AG04450 (cell line): ENCODE results near the gene ZNF780B. TPM values are rescaled to one million over a fixed set of nuclear protein-coding genes. Genes with fewer than 3 reads are reported as not detected.

Experiments
- CTCF ChIA-PET: fragments of 300-600, 350-600 bp; formaldehyde crosslinking; extraction: SDS; loops from one replicate; lab custom pipeline; 2022; ENCODE audit warnings: antibody characterized with exemption, inconsistent platforms; lab: Charles Lee
- POLR2A ChIA-PET: fragments of 350-600 bp; formaldehyde crosslinking; extraction: SDS; loops from one replicate; lab custom pipeline; 2021; ENCODE audit warnings: antibody characterized with exemption, inconsistent platforms; lab: Yijun Ruan, JAX
- DNase-seq: peaks from one replicate; pipeline ENCODE4 v3.0.0-alpha.2; 2011; ENCODE audit warnings: low read depth, low spot score
- H3K27ac ChIP-seq: one replicate; pipeline ENCODE4 v1.5.1; 2012; ENCODE audit warnings: low read depth, low read length, control low read depth
- H3K27me3 ChIP-seq: one replicate; pipeline ENCODE4 v1.6.0; 2012; ENCODE audit warnings: low read length; ENCODE audit not compliant: control insufficient read depth, insufficient read depth
- H3K4me3 ChIP-seq: 2 replicates; pipeline ENCODE4 v1.5.1; 2011; ENCODE audit warnings: mild to moderate bottlenecking, low read depth, low read length, control low read depth
- H3K9me3 ChIP-seq: 2 replicates; pipeline ENCODE4 v1.5.1; 2012; ENCODE audit warnings: low read length; ENCODE audit not compliant: control insufficient read depth, insufficient read depth
- polyA plus RNA-seq: library from polyadenylated mRNA; depleted of rRNA; stranded (reverse); fragments of >200 nt; gene quantifications from 2 replicates; pipeline ENCODE4 v1.2.3, GENCODE V29; 2011; rRNA removed
- TF ChIP-seq, protein P1 (sequence below): IDR thresholded peaks from 2 replicates; pipeline ENCODE4 v1.5.1; 2011; ENCODE audit warnings: low read depth, low read length, control low read depth, inconsistent platforms

The ZNF780B gene
- polyA plus RNA-seq, 1 experiment = 8.3 TPM

DNA sequence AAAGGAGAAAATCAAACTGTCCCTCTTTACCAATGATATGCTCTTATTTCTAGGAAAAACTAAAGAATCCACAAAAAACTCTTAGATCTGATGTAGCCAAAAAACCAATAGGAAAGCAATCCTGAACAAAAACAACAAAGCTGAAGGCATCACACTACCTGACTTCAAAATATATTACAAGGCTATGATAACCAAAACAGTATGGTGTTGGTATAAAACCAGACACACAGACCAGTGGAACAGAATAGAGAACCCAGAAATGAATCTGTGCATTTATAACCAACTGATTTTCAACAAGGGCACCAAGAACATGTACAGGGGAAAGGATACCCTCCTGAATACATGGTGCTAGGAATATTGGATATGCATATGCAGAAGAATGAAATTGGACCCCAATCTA is 68.9 kb downstream of the ZNF780B start:
- CTCF ChIA-PET = no interaction called here
- no peak for DNase-seq
- POLR2A ChIA-PET = no interaction called here
- Histone ChIP-seq H3K27ac (no peak overlapping the region), H3K9me3 (peaks cover 9% of the 10 kb centered on the region; the same call in 1 of the 2 replicates), H3K4me3 (no peak overlapping the region), H3K27me3 (no peaks in the 10 kb centered on the region)
- TF ChIP-seq, protein P1, sequence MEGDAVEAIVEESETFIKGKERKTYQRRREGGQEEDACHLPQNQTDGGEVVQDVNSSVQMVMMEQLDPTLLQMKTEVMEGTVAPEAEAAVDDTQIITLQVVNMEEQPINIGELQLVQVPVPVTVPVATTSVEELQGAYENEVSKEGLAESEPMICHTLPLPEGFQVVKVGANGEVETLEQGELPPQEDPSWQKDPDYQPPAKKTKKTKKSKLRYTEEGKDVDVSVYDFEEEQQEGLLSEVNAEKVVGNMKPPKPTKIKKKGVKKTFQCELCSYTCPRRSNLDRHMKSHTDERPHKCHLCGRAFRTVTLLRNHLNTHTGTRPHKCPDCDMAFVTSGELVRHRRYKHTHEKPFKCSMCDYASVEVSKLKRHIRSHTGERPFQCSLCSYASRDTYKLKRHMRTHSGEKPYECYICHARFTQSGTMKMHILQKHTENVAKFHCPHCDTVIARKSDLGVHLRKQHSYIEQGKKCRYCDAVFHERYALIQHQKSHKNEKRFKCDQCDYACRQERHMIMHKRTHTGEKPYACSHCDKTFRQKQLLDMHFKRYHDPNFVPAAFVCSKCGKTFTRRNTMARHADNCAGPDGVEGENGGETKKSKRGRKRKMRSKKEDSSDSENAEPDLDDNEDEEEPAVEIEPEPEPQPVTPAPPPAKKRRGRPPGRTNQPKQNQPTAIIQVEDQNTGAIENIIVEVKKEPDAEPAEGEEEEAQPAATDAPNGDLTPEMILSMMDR = no peak

DNA sequence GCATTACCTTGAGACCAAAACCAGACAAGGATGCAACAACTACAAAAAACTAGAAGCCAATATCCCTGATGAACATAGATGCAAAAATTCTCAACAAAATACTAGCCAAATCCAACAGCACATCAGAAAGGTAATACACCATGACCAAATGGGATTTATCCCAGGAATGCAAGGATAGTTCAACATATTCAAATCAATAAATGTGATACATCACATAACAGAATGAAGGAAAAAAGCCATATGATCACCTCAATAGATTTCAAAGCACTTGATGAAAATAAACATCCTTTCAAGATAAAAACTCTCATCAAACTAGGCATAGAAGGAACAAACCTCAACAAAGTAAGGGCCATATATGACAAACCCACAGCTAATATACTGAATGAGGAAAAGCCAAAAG is 69.4 kb downstream of the ZNF780B start:
- POLR2A ChIA-PET = no interaction called here
- no peaks in the 10 kb centered on the region for H3K27me3 ChIP-seq
- no peak for DNase-seq
- no peak overlapping the region for H3K4me3 ChIP-seq
- H3K27ac ChIP-seq = no peak overlapping the region
- peaks cover 9% of the 10 kb centered on the region; the same call in 1 of the 2 replicates for H3K9me3 ChIP-seq
- TF ChIP-seq, protein P1 = no peak
- CTCF ChIA-PET = no interaction called here

DNA sequence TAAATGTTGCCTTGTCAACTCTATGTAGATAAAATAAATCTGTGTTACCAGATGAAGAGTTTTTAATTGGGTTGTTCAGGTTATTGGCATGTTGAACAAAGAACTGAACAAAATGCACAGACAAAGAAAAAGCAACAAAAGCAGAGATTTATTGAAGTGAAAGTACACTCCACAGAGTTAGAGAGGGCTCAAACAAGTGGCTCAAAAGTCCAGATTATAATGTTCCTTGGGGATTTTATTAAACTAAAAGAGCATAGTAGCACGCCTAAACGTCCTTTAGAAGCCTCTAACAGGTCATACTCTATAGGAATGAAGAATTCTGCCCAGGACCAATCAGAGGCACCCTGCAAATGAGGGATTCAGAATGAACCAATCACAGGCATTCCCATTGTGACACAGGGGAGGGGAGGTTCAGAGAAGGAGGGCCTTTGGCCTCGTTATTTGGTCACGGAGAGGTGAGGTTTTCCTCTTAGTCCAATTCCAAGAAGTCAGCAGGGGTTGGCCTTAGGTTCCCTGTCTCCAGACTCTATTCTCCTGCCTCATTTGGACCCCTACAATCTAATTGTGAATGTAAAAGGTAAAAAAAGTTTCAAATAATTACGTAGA is 72.2 kb downstream of the ZNF780B start:
- POLR2A ChIA-PET = no interaction called here
- Histone ChIP-seq H3K27me3 (no peaks in the 10 kb centered on the region), H3K9me3 (peaks cover 9% of the 10 kb centered on the region; the same call in 1 of the 2 replicates), H3K27ac (no peak overlapping the region), H3K4me3 (no peak overlapping the region)
- no peak for DNase-seq
- CTCF ChIA-PET = interaction anchor here (0.5 to 1.0 kb wide), 3 partner anchors 14 to 618 kb away, joined by 3 read pairs; no protein-coding TSS in a partner anchor
- TF ChIP-seq, protein P1 = no peak

DNA sequence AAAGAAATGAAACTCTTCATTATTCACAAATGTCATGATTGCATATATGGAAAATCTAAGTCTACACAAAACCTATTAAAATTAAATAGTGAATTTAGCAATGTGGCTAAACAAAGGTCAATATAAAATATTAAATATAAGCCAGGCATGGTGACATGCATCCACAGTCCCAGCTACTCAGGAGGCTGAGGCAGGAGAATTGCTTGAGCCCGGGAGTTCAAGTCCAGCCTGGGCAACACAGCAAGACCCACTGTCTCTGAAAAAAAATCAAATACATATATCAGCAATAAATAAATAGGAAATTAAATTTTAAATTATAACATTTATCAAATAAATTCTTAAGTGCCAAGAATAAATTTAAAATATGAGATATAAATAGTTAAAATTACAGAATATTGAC is 73.1 kb downstream of the ZNF780B start:
- peaks cover 7% of the 10 kb centered on the region; the same call in 1 of the 2 replicates for H3K9me3 ChIP-seq
- TF ChIP-seq, protein P1 = no peak
- no peak for DNase-seq
- no peaks in the 10 kb centered on the region for H3K27me3 ChIP-seq
- no peak overlapping the region for H3K4me3 ChIP-seq
- ChIA-PET CTCF (interaction anchor here (1.0 kb wide), 1 partner anchor 13 kb away, joined by 3 read pairs; no protein-coding TSS in a partner anchor), POLR2A (no interaction called here)
- H3K27ac ChIP-seq = no peak overlapping the region

Other genes starting within 250 kb of the ZNF780B start
- 7.2 and 9.2 TPM in 2 replicates for gene DYRK1B, start 222.1 kb downstream of the ZNF780B start, polyA plus RNA-seq
- 256 and 329 TPM in 2 replicates for gene FBL, start 209.9 kb downstream of the ZNF780B start, polyA plus RNA-seq
- gene FCGBP, start 121.6 kb downstream of the ZNF780B start, polyA plus RNA-seq = 0.04 and 0.09 TPM in 2 replicates
- gene PSMC4, start 85.1 kb downstream of the ZNF780B start, polyA plus RNA-seq = 68.6 and 90.2 TPM in 2 replicates
- gene ZNF546, start 59.2 kb downstream of the ZNF780B start, polyA plus RNA-seq = 1.7 and 2.4 TPM in 2 replicates
- 11.8 and 14.5 TPM in 2 replicates for gene ZNF780A, start 34.7 kb upstream of the ZNF780B start, polyA plus RNA-seq
- 2.0 and 2.3 TPM in 2 replicates for gene MAP3K10, start 135.2 kb upstream of the ZNF780B start, polyA plus RNA-seq
- not detected in 2 replicates for gene TTC9B, start 162.2 kb upstream of the ZNF780B start, polyA plus RNA-seq
- gene CCNP, start 170.5 kb upstream of the ZNF780B start, polyA plus RNA-seq = 0.16 and 0.21 TPM in 2 replicates
- gene AKT2, start 229.1 kb upstream of the ZNF780B start, polyA plus RNA-seq = 99.8 and 122 TPM in 2 replicates